Activated T-cell treated with anti-CD3 and anti-CD28 coated beads, Interleukin-2, amount 50 U/mL, for 24 hours (primary cell): ENCODE measurements around the gene PAK4.
A peak's percentile ranks its signal among the peaks of the same experiment; 100 is the strongest.

Experiments
- DNase-seq: peaks from one replicate; pipeline ENCODE4 v3.0.0-alpha.2; 2020
- H3K27ac Mint-ChIP-seq: 2 replicates; pipeline ENCODE4 v1.8.0; 2020; ENCODE audit warnings: mild to moderate bottlenecking, mixed read lengths
- H3K27me3 Mint-ChIP-seq: 2 replicates; pipeline ENCODE4 v1.8.0; 2020; ENCODE audit warnings: mixed read lengths
- H3K36me3 Mint-ChIP-seq: 2 replicates; pipeline ENCODE4 v1.8.0; 2020; ENCODE audit warnings: low read depth, mixed read lengths
- H3K4me1 Mint-ChIP-seq: 2 replicates; pipeline ENCODE4 v1.8.0; 2020; ENCODE audit warnings: low read depth, mixed read lengths
- H3K4me3 Mint-ChIP-seq: 2 replicates; pipeline ENCODE4 v1.8.0; 2020; ENCODE audit warnings: mild to moderate bottlenecking, moderate library complexity, mixed read lengths
- H3K9me3 Mint-ChIP-seq: 2 replicates; pipeline ENCODE4 v1.8.0; 2020; ENCODE audit warnings: mixed read lengths

Gene PAK4

GRCh38 chr19:39178296-39179006, 52.9 kb downstream of the PAK4 start:
- Mint-ChIP-seq H3K36me3 (peaks cover 35% of the 10 kb centered on the region), H3K27me3 (no peaks in the 10 kb centered on the region), H3K4me3 (no peak overlapping the region), H3K9me3 (no peaks in the 10 kb centered on the region), H3K4me1 (no peaks in the 10 kb centered on the region), H3K27ac (no peak overlapping the region)
- DNase-seq: no peak

DNA sequence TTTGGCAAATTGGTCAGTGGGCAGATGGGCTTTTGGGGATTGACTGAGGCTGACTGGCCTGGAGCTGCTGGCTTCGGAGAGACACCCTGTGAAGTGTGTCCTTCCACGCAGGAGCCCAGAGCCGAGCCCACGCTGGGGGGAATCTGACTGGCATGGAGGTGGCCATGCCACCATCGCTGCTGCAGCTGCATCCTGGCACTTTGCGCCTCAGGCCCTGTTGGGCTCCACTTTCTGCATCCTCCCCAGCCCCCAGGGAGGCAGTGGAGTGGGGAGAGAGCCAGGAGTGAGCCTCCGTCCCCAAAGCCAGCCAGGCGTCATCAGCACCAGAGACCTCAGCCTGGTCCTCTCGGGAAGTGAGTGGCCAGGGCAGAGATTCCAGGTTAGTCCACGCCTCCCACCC, 54.2 kb downstream of the PAK4 start:
- Mint-ChIP-seq H3K36me3 (peaks cover 29% of the 10 kb centered on the region), H3K27ac (no peak overlapping the region), H3K9me3 (no peaks in the 10 kb centered on the region), H3K4me1 (no peaks in the 10 kb centered on the region), H3K4me3 (no peak overlapping the region), H3K27me3 (no peaks in the 10 kb centered on the region)
- no peak for DNase-seq

DNA sequence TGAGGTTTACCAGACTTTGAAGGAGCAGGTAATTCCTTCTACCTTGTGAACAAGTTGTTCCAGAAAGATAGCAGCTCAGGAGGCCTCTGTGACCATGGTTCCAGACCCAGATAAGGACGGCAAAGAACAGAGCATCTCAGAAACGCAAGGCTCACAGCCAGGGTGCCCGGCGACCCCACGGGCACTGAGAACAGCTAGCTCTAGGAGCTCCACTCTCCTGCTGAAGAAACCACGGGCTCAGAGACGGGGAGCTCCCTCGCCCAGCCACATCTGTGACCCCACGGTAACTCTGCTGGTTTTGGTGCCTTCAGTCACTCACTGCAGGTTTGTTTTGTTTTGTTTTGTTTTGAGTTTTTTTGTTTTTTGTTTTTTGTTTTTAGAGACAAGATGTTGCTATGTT, 55.2 kb downstream of the PAK4 start:
- no peak for DNase-seq

GRCh38 chr19:39181500-39182173, 56.1 kb downstream of the PAK4 start:
- H3K27ac Mint-ChIP-seq: no peak overlapping the region
- DNase-seq: no peak
- H3K4me3 Mint-ChIP-seq: no peak overlapping the region
- no peaks in the 10 kb centered on the region for H3K4me1 Mint-ChIP-seq
- H3K36me3 Mint-ChIP-seq: peaks cover 20% of the 10 kb centered on the region
- no peaks in the 10 kb centered on the region for H3K9me3 Mint-ChIP-seq
- no peaks in the 10 kb centered on the region for H3K27me3 Mint-ChIP-seq

More for the DNA sequence above, 55.2 kb downstream of the PAK4 start:
- H3K4me1 Mint-ChIP-seq: no peaks in the 10 kb centered on the region
- peak overlapping the region; percentile 37 for H3K27ac Mint-ChIP-seq
- peaks cover 25% of the 10 kb centered on the region for H3K36me3 Mint-ChIP-seq
- no peaks in the 10 kb centered on the region for H3K27me3 Mint-ChIP-seq
- H3K4me3 Mint-ChIP-seq: no peak overlapping the region
- H3K9me3 Mint-ChIP-seq: no peaks in the 10 kb centered on the region

DNA sequence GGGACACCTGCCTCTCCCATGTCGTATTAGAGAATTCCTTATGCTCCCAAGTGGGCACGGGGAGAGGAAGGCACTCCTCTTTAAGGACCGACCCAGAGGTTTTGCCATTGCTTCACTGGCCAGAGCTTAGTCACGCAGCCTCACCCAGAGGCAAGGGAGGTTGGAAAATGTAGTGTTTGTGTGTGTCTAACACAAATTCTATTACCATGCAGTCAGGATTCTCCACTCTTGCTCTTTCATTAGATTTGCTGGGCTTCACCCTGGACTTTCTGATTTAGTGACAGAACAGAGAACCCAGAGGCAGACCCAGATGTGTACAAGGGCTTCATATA, 56.6 kb downstream of the PAK4 start:
- H3K4me1 Mint-ChIP-seq: no peaks in the 10 kb centered on the region
- no peak overlapping the region for H3K27ac Mint-ChIP-seq
- no peaks in the 10 kb centered on the region for H3K9me3 Mint-ChIP-seq
- H3K4me3 Mint-ChIP-seq: no peak overlapping the region
- H3K36me3 Mint-ChIP-seq: peaks cover 18% of the 10 kb centered on the region
- peaks cover 1% of the 10 kb centered on the region for H3K27me3 Mint-ChIP-seq
- no peak for DNase-seq

DNA sequence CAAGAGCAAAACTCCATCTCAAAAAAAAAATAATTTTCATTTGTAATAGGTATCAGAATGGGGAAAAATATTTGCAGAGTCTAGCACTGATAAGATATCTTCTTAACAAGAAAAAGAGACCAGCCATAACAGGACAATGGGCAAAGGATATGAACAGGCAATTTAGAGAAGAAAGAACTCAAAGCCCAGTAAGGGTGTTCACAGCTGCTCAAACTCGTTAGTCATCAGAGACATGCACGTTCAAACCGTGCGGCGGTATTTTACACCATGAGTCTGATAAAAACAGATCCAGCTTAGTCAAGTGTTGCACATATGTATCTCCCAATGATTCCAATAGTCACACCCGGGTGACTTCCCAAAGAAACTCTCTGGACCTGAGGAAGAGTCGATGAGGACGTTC, 57.5 kb downstream of the PAK4 start:
- Mint-ChIP-seq H3K27ac (no peak overlapping the region), H3K9me3 (no peaks in the 10 kb centered on the region), H3K27me3 (peaks cover 4% of the 10 kb centered on the region), H3K36me3 (peaks cover 15% of the 10 kb centered on the region), H3K4me3 (no peak overlapping the region), H3K4me1 (no peaks in the 10 kb centered on the region)
- DNase-seq: no peak

- no peaks in the 10 kb centered on the region for H3K36me3 Mint-ChIP-seq
- no peaks in the 10 kb centered on the region for H3K9me3 Mint-ChIP-seq
- H3K27me3 Mint-ChIP-seq: peaks cover 13% of the 10 kb centered on the region
- H3K4me3 Mint-ChIP-seq: no peak overlapping the region
- no peak overlapping the region for H3K27ac Mint-ChIP-seq
- no peak for DNase-seq
- no peaks in the 10 kb centered on the region for H3K4me1 Mint-ChIP-seq
Observed at GRCh38 chr19:39186391-39186790, 60.8 kb downstream of the PAK4 start.

DNA sequence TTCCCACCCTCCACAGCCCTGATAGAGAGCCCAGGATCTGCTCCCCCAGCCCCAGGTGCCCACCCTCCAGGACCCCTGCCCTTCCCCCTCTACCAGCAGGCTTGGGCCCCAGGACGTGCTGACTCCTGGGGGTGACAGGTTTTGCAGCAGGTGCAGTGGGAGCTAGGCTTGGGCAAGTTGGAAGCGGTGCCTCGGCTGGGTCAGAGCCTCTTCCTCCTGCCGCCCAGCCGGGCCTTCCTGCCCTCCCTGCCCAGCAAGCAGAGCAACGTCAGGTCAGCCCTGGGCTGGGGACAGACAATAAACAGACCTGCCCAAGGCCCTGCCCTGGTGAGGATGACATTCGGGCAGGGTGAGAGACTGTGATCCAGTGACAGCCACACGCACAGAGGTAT, 62.0 kb downstream of the PAK4 start:
- peaks cover 16% of the 10 kb centered on the region for H3K27me3 Mint-ChIP-seq
- H3K4me1 Mint-ChIP-seq: no peaks in the 10 kb centered on the region
- no peaks in the 10 kb centered on the region for H3K9me3 Mint-ChIP-seq
- H3K4me3 Mint-ChIP-seq: no peak overlapping the region
- no peak overlapping the region for H3K27ac Mint-ChIP-seq
- no peaks in the 10 kb centered on the region for H3K36me3 Mint-ChIP-seq
- no peak for DNase-seq

GRCh38 chr19:39188960-39189359, 63.4 kb downstream of the PAK4 start:
- DNase-seq: no peak
- H3K9me3 Mint-ChIP-seq: no peaks in the 10 kb centered on the region
- H3K4me1 Mint-ChIP-seq: no peaks in the 10 kb centered on the region
- no peak overlapping the region for H3K27ac Mint-ChIP-seq
- H3K4me3 Mint-ChIP-seq: no peak overlapping the region
- H3K27me3 Mint-ChIP-seq: peaks cover 21% of the 10 kb centered on the region
- H3K36me3 Mint-ChIP-seq: no peaks in the 10 kb centered on the region

DNA sequence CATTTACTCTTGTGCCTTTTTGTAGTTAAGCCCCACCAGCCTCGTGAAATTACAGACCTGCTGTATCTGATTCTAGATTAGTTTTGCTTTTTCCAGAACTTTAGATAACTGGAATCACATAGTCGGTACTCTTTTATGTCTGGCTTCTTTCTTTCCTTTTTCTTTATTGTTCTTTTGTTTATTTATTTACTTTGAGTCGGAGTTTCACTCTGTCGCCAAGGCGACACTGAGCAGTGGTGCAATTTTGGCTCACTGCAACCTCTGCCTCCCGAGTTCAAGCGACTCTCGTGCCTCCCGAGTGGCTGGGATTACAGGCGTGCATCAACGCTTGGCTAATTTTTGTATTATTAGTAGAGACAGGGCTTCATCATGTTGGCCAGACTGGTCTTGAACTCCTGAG, 65.2 kb downstream of the PAK4 start:
- peaks cover 6% of the 10 kb centered on the region for H3K4me1 Mint-ChIP-seq
- peaks cover 35% of the 10 kb centered on the region for H3K27me3 Mint-ChIP-seq
- DNase-seq: no peak
- no peak overlapping the region for H3K27ac Mint-ChIP-seq
- no peaks in the 10 kb centered on the region for H3K9me3 Mint-ChIP-seq
- no peak overlapping the region for H3K4me3 Mint-ChIP-seq
- H3K36me3 Mint-ChIP-seq: no peaks in the 10 kb centered on the region

- Mint-ChIP-seq H3K9me3 (no peaks in the 10 kb centered on the region), H3K36me3 (no peaks in the 10 kb centered on the region), H3K4me1 (peaks cover 19% of the 10 kb centered on the region), H3K27me3 (peaks cover 50% of the 10 kb centered on the region), H3K27ac (no peak overlapping the region), H3K4me3 (no peak overlapping the region)
- DNase-seq: no peak
Observed at GRCh38 chr19:39192846-39193245, 67.3 kb downstream of the PAK4 start.

DNA sequence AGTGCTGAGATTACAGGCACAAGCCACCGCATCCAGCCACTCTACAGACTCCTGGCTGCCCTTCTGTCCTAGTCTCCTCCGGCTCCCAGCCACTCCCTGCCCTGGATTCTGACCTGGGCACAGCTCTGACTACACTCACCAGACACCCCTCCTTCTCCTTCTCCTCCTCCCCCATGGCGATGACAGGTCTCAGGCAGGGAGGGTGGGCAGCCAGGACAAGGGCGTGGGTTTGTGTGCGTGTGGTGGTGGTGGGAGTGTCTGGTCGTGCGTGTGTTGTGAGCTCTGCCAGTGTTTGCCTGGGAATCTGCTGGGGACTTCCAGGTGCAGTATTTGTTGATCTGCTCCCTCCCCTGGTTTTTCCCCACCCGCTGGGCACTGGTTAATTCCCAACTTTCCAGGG, 68.2 kb downstream of the PAK4 start:
- H3K27ac Mint-ChIP-seq: no peak overlapping the region
- H3K36me3 Mint-ChIP-seq: no peaks in the 10 kb centered on the region
- H3K9me3 Mint-ChIP-seq: no peaks in the 10 kb centered on the region
- H3K27me3 Mint-ChIP-seq: peaks cover 55% of the 10 kb centered on the region
- DNase-seq: no peak
- peaks cover 19% of the 10 kb centered on the region for H3K4me1 Mint-ChIP-seq
- H3K4me3 Mint-ChIP-seq: no peak overlapping the region

DNA sequence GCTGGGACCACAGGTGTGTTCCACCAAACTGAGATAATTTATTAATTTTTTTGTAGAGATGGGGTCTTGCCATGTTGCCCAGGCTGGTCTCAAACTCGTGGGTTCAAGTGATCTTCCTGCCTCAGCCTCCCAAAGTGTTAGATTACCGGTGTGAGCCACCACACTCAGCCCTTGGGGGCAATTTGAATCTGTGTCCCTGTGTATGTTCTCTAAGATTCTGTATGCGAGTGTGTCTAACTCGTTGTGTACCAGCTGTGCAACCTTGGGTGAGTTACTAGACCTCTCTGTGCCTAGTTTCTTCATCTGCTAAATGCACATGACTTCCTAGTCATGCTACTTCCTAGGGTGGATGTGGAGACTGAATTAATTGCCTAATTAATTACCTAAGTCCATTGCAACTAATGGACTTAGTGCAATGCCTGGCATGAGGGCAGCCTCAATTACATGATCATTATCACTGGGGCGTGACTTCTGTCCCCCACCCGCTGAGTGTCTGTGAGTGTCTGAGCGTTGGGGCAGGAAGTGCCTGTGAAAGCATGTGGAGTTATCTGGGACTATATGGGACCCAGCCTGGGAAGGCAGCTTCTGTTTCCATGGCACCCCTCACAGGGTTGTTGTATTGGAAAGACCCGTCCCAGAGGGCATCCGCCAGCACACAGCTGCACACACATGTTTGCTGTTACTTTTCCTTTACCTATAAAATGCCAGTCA, 69.4 kb downstream of the PAK4 start:
- H3K4me1 Mint-ChIP-seq: peaks cover 19% of the 10 kb centered on the region
- no peak for DNase-seq
- peaks cover 61% of the 10 kb centered on the region for H3K27me3 Mint-ChIP-seq
- no peak overlapping the region for H3K4me3 Mint-ChIP-seq
- H3K36me3 Mint-ChIP-seq: no peaks in the 10 kb centered on the region
- no peak overlapping the region for H3K27ac Mint-ChIP-seq
- H3K9me3 Mint-ChIP-seq: no peaks in the 10 kb centered on the region

DNA sequence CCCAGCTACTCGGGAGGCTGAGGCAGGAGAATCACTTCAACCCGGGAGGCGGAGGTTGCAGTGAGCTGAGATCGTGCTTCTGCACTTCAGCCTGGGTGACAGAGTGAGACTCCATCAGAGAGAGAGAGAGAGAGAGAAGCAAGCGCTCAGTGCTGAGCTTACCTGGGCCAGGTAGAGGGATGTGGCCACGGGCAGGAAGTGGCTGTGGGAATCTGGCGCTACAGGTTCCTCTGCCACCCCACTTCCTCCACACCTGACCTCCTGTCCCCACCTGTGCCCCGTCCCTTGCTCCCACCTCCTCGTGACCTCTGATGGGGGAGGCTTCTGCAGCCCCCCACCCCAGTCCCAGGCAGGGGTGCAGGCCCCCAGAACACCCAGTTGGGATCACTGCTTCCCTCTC, 70.2 kb downstream of the PAK4 start:
- H3K36me3 Mint-ChIP-seq: no peaks in the 10 kb centered on the region
- no peak for DNase-seq
- H3K27ac Mint-ChIP-seq: no peak overlapping the region
- peaks cover 66% of the 10 kb centered on the region for H3K27me3 Mint-ChIP-seq
- H3K4me1 Mint-ChIP-seq: peaks cover 19% of the 10 kb centered on the region
- H3K4me3 Mint-ChIP-seq: no peak overlapping the region
- H3K9me3 Mint-ChIP-seq: no peaks in the 10 kb centered on the region

DNA sequence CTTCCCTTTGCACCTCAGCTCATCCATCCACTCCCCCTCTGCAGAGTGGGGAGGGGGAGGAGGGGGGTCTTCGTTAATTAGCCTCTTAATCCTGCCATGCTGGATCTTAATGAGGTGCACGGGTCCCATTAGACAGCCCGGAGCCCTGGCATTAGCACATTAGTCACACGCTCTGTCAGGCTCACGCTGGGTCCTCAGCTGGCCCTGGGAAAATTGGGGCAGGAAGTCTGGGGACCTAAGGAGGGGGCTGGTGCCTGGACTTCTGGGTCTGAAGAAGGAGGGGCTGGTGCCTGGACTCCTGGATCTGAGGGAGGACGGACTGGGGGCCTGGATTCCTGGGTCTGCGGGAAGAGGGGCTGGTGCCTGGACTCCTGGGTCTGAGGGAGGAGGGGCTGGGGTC, 70.7 kb downstream of the PAK4 start:
- DNase-seq: no peak
- H3K4me3 Mint-ChIP-seq: no peak overlapping the region
- H3K27me3 Mint-ChIP-seq: peaks cover 71% of the 10 kb centered on the region
- H3K9me3 Mint-ChIP-seq: no peaks in the 10 kb centered on the region
- H3K27ac Mint-ChIP-seq: no peak overlapping the region
- peaks cover 19% of the 10 kb centered on the region for H3K4me1 Mint-ChIP-seq
- no peaks in the 10 kb centered on the region for H3K36me3 Mint-ChIP-seq
